NK-92 treated with Interleukin-12 subunit alpha and Interleukin-12 subunit beta, amount 100 ng/mL, for 24 hours (cell line): ENCODE measurements around the gene FNBP1.
"Not testable (repeated sequence)": the region's sequence is repeated elsewhere in the genome, so short reads cannot be mapped to it uniquely, and the experiment has no call there.

Source experiments
- DNase-seq: peaks from one replicate; lab custom pipeline; 2025; lab: John Stamatoyannopoulos, UW

The FNBP1 gene

DNA sequence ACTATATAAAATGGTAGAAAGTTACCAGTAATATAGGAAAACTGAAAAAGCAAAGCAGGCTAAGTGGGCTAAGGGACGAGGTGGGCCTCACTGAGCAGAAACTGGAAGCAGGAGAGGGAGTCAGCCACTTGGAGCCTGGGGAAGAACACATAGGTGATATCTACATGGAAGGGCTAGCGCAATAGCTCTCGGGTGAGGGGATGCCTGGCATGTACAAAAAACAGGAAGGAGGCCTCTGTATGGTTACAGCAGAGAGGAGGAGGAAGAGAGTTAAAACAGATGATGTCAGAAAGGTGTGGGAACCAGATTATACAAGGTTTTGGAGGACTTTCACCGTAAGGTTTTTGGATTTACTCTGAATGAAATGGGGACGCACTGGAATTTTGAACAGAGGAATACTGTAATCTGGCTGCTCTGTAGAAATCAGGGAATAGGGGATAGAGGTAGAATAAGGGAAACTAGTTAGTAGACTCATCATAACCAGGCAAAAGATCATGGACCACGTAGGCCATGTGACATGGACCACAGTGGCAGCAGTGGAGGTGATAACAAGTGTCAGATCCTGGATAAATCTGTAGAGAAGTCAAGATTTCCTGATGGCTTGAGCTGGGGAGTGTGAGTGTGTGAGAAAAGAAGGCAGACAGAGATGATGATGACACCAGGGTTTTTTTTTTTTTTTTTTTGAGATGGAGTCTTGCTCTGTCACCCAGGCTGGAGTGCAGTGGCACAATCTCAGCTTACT is 52.5 kb downstream of the FNBP1 start:
- no peak for DNase-seq

DNA sequence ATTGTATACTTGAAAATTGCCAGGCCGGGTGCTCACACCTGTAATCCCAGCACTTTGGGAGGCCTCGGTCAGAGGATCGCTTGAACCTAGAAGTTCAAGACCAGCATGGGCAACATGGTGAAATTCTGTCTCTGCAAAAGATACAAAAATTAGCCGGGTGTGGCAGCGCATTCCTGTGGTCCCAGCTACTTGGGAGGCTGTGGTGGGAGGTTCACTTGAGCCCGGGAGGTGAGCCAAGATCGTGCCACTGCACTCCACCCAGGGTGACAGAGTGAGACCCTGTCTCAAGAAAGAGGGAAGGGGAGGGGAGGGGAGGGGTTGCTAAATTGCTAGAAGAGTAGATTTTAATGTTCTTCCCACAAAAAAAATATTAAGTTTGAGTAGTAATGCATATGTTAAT is 53.2 kb downstream of the FNBP1 start:
- no peak for DNase-seq

GRCh38 chr9:129989362-129989708 is 53.7 kb downstream of the FNBP1 start:
- no peak for DNase-seq

- no peak for DNase-seq
Observed at GRCh38 chr9:129988607-129989361, 54.2 kb downstream of the FNBP1 start.

GRCh38 chr9:129987941-129988340 is 55.0 kb downstream of the FNBP1 start:
- DNase-seq: no peak

DNA sequence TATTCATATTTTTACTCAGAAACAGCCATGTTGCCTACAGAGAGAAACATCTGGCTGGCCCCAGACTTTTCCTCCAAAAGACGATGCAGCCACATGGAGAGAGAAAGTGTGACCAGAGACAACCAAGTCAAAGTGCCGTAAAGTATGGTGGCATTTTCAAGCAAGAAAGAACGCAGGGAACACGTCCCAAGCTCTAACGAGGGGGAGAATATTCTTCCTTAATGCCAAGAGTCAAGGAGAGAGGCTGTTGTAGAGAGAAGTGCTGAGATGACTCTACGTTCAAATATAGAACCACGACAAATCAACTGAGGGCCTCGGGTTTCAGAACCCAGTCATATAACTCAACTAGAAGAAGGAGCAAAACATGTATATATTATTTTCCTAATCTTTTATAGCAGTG is 55.9 kb downstream of the FNBP1 start:
- DNase-seq: no peak

- DNase-seq: not testable (repeated sequence)
Observed at GRCh38 chr9:129984589-129984988, 58.4 kb downstream of the FNBP1 start.

DNA sequence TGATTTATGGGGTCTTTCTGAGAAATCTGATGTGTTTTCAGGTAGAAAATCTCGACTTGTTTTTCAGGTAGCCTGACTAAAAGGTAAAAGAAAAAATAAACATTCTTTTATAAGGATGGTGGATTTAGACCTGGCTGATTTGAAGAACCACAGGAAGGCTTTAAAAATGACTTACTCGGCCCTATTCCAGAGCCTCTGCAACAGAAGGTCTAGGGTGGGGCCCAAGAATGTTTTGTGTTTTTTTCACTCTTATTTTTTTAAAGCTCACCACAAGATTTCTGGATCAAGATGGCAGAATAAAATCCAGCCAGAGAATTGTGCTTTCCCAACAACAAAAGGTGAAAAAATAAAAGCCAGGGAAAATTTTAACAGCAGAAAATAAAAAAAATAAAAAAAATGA is 59.1 kb downstream of the FNBP1 start:
- no peak for DNase-seq

DNA sequence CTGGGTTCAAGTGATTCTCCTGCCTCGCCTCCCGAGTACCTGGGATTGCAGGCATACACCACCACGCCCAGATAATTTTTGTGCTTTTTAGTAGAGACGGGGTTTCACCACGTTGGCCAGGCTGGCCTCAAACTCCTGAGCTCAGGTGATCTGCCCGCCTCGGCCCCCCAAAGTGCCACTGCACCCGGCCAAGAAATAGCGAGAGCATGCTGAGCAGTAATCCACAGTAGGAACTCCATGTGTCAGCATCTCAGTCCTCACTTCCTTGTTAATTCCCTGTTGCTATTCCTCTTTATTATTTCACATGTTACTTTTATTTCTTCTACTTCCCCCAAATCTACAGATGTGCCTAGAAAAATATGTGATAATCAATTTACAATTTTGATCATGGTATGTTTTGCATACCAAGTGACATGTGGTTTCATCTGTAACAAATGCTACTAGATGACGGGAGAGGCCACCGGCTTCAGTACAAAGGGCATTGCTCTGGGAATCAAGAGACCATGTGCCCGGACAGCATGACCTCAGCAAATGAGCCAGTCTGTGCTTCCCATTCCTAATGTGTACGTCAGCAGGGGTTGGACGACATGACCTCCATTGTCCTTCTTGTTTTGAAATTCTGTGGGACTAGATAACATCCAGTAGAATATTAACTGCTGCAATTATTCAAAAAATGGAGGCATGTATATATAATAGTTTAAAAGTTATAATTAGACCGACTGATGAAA is 61.6 kb downstream of the FNBP1 start:
- DNase-seq: no peak

DNA sequence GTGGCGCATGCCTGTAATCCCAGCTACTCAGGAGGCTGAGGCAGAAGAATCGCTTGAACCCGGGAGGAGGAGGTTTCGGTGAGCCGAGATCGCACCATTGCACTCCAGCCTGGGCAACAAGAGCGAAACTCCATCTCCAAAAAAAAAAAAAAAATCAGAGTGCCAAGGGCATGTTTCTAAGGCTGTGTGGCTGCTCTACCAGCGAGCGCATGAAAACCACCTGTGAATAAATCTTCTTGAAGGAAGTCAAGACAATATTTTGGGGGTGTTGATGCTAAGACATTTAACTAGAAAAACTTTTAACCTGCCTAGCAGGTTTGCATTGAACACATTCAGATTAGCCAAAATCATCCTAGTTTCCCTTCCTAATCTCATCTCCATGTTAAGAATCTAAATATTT is 62.8 kb downstream of the FNBP1 start:
- DNase-seq: not testable (repeated sequence)

GRCh38 chr9:129979071-129979745 is 63.8 kb downstream of the FNBP1 start:
- DNase-seq: no peak

GRCh38 chr9:129972816-129973215 is 70.2 kb downstream of the FNBP1 start:
- DNase-seq: no peak

DNA sequence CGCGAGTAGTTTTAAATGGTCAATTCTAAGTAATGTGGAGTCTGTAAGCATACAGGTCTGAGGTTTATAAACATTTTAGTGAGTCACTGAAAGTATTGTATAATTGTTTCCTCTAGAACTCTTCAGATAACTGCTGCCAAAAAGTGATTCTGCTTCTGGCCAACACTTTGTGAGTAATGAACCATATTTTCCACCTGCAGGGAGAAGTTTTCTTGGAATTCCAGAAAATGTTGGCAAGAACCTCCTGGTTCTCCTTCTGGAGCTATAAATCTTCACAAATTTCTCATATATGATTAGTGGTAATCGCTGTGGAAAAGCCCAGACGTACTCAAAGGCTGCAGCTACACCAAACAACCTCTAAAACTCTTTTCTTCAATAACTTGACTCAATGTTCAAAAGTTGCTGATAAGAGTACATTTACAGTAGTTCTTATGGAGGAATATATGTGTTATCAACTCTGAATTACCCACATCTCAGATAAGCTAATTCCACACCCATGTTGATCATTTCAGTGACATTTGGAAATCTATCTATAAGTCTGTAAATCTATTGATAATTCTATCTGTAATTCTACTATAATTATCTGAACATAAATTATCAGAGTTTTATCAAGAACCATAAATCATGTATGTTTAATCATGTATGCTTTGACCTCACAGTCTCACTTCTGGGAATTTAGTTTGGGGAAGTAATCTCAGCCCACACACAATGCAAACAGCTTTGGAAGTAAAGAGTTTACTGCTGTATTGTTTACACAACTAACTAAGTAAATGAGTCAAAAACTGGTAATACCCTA is 74.1 kb downstream of the FNBP1 start:
- DNase-seq: no peak

DNA sequence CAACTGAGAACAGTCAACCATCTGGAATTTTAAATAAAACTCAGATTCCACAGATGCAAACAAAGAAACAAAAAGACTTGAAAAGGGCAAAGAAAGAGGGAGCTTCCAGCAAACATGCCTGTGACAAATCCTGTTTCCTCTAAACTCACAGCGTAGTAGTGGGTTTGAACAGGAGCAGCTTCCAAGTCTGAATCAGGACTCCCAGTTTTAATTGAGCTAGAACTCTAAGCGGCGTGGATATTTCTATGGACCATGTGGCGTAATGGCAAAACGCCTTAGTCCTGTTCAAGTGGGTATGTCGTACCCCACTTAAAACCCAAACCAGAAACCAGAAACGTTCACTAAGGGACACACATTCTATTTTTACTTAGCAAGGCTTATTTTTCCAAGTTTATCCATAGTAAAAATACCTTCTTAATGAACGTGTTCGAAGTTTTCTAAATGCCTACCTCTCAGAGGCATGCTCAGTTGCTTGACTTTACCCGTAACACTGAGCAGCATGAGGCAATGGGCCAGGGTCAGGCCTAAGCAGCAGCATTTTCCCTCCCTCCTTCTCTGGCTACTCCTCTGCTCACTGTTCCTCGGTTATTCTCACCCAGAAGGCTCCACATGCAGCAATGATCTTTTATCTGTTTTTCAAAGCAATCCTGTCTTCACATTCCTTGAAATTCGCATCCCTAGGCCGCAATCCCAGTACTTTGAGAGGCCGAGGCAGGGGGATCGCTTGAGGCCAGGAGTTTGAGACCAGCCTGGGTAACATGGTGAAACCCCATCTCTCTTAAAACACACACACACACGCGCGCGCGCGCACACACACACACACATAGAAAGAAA is 77.9 kb downstream of the FNBP1 start:
- no peak for DNase-seq

DNA sequence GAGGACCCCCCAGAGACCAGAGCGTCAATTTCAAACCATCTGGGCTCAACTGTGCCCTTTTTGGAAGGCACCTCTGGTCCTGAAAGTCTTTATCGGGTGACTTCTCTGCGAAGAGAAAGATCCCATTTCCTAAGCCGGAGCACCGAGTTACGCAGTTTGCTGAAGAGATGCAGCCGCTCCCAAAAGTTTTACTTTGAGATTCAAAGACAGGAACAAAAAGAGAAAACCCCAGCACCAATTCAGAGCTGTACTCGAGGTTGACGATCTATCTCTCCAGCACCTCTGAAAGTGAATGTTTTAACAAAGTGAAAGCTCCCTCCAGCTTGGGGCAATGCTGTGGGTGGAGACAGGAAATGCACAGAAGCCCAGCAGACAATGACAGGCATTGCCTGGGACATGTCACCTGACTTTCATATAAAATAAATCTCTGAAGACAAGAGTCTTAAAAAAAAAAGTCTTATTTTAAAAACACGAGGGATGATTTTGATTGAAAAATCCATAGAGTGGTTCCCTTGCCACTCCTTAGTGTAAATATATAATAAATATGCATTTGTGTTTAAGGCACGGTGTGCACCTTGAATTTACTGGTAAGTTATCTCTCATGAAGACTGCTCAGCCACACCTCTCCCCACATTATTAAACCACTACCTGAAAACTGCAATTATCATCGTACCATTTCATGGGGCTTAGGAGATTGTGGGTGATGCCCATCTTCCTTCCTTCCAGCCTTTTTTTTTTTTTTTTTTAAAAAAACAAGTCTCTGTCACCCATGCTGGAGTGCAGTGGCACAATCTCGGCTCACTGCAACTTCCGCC is 79.9 kb downstream of the FNBP1 start:
- DNase-seq: peak; percentile 39

GRCh38 chr9:129962451-129962864 is 80.5 kb downstream of the FNBP1 start:
- DNase-seq: no peak

DNA sequence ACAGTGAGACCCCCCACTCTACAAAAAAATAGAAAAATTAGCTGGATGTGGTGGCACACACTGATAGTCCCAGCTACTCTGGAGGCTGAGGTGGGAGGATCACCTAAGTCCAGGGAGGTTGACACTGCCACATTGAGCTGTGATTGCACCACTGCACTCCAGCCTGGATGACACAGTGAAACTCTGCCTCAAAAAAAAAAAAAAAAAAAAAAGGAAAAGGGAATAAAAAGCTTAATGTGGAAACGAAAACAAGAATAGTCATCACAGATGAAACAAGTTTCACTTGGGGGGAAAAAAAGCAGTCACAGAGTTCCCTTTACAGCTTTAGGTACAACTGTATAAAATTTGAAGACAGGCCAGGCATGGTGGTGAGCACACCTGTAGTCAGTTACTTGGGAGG is 84.2 kb downstream of the FNBP1 start:
- DNase-seq: no peak

DNA sequence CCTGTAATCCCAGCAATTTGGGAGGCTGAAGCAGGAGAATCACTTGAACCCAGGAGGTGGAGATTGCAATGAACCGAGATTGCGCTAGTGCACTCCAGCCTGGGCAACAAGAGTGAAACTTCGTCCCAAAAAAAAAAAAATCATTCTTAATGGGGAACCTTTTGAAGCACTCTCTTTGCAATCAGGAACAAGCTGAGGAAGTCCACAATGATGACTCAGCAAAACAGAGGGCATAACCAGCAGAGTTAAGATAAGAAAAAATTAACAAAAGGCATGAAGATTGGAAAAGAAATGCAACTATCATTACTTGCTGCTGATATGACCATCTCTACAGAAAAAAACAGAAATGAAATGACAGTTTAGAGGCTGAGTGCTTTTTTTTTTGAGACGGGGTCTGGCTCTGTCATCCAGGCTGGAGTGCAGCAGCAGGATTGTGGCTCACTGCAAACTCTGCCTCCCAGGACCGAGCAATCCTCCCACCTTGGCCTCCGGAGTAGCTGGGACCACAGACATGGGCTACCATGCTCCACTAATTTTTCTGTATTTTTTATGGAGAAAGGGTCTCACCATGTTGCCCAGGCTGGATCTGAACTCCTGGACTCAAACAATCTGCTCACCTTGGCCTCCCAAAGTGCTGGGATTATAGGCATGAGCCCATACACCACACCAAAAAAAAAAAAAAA is 88.0 kb downstream of the FNBP1 start:
- DNase-seq: no peak

DNA sequence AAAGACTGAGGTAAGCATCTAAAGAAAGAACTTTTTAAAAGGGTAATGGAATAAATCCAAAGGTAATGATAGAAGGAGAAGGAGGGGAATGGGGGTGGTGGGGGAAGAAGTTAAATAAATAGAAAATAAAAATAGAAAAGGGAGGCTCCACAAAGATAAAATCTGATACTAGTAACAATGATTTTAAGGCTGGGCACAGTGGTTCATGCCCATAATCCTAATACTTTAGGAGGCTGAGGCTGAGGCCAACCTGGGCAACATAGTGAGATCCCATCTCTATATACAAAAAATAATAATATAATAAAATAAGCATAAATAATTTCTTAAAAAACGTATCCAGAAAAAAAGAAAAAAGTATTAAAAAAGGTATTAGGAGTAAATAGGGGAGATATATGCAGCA is 89.3 kb downstream of the FNBP1 start:
- DNase-seq: no peak
